Lung microvascular endothelial cell (primary cell): ENCODE results near the gene NDUFB8. TPM values are rescaled to one million over a fixed set of nuclear protein-coding genes. Genes with fewer than 3 reads are reported as not detected.

Experiments
- DNase-seq, 2 donors: peaks; one replicate each; pipeline versions ENCODE4 v3.0.0 to v3.0.0-alpha.2; 2010; ENCODE audit warnings: low read depth in 2 of 2
- total RNA-seq: library from RNA; depleted of rRNA; stranded (reverse); fragments of >200 nt; gene quantifications from 2 replicates; pipeline ENCODE4 v1.2.1, GENCODE V29; 2014

Gene NDUFB8
- total RNA-seq, 1 donor from 2014 or later, result 152 TPM

DNA sequence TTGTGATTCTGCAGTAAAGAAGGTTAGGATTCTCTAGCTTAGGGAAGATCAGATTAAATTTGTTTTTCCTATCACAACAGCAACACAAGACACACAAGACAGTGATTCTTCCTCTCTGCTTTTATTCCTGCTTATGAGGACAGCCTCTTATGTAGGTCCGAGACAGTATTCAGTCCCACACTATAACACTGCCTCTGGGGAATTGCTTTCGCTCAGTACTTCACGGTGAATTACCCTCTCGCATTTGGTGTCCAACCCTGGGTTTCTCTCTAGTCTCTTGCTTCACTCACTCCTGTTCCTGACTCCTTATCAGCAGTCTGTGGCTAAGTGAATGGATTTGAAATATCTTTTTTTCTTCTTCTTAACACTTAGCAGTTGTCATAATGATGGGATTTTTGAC, 7.8 kb upstream of the NDUFB8 start:
- DNase-seq, result no peak

DNA sequence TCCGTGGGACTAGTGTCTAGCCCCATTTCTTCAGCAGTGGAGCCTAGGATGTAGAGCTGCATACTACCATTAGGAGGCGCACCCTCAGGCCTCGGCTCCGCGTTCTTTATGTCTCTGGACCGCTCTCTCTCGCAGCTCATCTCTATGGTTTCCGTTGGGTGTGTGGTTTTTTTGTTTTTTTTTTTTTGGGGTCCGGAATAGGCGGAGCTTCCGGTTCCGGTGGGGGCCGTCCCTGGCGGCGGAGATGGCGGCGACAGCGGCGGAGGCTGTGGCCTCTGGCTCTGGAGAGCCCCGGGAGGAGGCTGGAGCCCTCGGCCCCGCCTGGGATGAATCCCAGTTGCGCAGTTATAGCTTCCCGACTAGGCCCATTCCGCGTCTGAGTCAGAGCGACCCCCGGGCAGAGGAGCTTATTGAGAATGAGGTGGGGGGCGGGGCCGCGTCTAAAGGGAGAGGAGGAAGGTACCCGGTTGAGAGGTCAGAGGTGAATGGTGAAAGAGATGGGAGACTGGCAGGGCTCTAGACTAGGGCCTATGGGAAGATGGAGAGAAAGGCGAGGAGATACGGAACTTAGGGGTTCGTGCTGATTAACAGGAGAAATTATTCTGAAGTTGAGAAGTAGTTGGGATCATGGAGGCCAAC, 6.2 kb upstream of the NDUFB8 start, which contains the start of gene HIF1AN:
TSS of gene HIF1AN (plus strand) at position 229 of the 639 bp plus-strand sequence. CDS start at position 245, 16 bp downstream.
- DNase-seq, result peak; percentile 96

DNA sequence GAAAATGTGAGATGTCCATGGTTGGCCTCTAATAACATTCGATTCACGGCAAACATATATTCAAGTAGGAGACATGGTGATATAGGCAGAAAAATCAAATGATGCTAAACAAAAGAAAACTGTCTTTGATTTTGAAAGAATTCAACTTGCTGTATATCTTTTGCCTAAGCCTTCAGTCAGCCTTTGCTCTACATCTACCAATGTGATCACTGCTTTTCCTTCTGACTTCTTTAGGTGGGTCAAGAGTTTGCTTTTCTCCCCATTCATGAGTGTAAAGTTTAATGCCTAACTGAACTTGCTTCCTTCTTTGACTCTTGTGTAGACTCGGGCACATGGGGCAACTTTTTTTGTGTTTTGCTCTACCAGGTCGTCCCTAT, 5.7 kb upstream of the NDUFB8 start:
- no peak for DNase-seq

DNA sequence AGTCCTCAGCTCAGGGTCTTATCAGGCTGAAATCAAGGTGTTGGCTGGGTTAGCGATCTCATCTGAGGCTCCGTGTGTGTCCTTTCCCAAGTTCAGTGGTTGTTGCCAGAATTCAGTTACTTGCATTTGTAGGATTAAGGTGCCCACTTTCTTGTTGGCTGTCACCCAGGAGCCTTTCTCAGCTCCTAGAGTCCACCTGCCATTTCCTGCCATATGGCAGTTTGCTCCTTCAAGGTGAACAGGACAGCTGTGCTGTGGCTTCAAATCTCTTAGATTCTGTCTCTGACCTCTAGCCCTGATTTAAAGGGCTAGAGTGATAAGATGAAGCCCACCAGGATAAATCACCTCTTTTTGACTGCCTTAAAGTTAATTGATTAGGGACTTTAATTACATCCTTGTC, 5.1 kb upstream of the NDUFB8 start:
- no peak for DNase-seq

DNA sequence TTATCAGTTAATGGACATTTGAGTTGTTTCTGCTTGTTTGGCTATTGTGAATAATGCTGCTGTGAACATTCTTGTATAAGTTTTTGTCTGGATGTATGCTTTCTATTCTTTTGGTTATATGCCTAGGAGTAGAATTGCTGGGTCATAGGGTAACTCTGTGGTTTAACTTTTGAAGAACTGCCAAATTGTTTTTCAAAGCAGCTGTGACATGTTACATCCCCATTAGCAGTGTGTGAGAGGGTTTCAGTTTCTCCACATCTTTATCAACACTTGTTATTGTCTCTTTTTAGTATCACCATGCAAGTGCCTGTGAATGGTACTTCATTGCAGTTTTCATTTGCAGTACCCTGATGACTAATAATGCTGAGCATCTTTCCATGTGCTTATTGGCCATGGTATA, 2.1 kb upstream of the NDUFB8 start:
- no peak for DNase-seq

DNA sequence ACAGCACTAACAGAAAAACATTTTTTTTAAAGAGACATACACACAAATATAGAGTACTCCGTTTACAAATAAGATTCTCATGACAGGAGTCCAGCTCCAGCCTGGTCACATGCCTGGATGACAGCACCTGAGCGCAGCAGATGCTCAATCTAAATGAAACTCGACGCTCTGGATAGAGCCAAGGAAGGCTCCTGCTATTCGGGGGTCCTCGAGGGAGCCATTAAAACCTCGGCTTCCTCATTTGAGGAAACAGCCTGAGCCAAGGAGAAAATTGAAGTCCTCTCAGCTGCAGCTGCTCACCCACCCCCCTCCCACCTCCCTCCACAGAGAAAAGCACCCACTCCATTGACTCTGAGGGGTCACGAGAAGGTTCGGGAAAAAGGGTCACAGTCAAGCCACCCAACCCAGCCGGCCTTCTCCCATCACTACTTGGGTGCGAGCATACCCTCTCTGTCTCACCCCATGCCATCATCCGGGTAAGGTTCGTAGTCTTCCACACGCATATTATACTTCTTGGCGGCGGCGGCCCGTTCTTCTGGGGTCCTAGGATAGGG, 673 bp downstream of the NDUFB8 start:
- DNase-seq, result peak; percentile 27

DNA sequence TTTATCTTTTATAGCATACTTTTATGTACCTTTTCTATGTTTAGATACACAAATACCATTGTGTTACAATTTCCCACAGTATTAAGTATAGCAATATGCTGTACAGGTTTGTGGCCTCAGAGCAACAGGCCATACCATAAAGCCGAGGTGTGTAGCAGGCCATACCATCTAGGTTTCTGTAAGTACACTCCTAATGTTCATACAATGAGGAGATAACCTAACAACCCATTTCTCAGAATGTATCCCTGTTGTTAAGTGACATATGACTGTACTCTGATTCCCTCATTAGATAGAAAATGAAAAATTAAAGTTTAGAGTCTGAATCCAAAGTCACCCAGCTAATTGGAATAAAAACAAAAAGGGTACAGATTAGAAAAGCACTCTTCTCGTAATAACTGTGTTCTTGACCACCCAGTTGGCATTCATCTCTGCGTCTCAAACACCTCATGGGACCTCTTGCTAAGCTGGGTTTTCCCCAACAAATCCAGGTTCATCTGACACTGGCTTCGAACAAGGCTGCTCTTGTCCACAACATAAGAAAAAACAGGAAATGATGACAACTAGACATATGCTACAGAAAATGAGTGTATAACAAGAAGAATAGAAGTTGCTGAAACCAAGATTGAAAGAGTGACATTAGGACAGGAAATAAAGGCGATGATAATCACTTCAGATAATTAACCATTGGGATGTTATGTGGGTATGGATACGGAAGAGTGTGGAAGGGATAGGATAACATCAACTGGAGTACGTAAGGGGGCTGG, 1.4 kb downstream of the NDUFB8 start:
- peak; percentile 16 to 61 for DNase-seq

DNA sequence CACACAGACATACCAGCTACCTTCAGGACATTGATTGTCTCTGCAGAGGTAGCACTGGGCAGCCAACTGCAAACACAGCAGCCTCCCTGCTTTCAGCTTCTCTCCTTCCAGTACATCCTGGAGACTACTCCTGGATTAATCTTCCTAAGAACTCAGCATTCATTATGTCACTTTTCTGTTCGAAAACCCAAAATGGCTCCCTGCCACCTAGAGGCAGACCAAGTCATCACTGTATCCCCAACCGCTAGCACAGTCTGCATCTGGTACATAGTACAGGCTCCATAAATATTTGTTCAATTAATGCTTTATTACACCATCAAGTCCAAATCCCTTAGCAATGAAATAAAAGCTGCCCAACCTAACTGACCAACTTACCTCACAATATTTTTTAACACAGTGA, 5.0 kb downstream of the NDUFB8 start:
- no peak for DNase-seq

DNA sequence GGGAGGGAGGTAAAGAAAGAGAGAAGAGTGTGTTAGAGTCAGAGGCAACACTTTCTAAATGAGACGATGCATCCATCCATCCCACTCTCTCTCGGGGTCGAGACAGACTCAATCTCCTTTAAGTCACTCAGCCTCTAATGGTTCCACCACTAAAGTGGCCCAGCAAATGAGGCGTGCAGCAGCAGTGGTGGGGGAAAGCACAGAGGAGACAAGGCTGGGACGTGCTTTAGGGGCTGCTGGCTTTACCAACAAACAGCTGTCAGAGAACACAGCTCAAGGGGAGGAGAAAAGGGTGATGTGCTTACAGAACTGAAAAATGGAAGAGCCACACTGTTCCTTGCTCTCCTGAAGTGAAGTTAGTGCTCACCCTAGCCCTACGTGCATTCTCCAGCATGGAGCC, 5.5 kb downstream of the NDUFB8 start:
- no peak for DNase-seq

DNA sequence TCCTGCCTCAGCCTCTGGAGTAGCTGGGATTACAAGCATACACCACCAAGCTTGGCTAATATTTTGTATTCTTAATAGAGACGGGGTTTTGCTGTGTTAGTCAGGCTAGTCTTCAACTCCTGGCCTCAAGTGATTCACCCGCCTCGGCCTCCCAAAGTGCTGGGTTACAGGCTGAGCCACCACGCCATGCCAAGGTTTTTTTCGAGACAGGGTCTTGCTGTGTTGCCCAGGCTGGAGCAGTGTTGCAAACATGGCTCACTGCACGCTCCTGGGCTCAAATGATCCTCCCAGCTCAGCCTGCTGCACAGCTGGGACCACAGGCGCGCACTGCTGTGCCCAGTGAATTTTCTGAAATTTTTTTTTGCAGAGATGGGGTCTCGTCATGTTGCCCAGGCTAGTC, 6.7 kb downstream of the NDUFB8 start:
- no peak for DNase-seq

DNA sequence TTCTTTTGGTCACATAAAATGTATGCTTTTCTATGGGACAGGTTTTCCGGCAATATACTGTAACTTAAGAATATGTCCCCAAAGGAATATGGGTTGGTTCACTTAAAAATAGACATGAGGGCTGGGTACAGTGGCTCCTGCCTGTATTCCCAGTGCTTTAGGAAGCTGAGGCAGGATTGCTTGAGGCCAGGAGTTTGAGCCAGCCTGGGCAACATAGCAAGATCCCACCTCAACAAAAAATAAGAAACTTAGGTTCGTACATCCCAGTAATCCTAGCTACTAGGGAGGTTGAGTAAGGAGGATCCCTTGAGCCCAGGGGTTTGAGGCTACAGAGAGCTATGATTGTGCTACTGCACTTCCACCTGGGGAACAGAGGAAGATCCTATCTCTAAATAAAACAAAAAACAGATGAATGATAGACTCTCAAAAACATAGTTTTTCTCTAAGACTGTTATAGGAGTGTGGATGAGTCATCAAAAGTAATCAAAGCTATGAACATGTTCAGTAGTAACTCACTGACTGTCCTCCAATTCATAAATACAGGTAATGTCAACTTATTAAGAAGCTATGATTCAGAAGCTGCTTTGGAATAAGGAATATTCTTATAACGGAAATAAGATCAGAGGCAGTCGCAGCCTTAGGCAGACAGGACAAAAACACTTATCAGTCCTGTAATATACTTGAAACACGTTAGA, 7.4 kb downstream of the NDUFB8 start:
- no peak for DNase-seq

DNA sequence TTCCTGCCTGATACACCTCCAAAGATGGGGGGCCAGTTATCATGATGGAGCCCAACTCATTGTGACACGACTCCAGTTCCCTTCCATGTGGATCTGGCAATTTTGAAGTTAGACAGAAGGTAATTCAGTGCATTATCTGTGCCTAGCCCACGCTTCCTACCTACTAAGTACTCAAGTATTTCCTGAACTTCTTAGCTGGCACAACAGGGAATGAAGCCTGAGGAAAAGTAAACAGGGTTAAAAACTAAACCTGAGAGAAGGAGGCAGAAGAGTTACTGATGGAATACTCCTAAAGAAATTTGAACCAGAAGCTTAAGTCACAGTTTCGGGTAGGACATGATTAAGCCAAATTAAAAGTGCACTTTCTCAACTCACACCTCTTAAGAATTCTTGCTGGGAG, 8.9 kb downstream of the NDUFB8 start:
- peak in 1 of 2 donors; percentile 41 for DNase-seq

DNA sequence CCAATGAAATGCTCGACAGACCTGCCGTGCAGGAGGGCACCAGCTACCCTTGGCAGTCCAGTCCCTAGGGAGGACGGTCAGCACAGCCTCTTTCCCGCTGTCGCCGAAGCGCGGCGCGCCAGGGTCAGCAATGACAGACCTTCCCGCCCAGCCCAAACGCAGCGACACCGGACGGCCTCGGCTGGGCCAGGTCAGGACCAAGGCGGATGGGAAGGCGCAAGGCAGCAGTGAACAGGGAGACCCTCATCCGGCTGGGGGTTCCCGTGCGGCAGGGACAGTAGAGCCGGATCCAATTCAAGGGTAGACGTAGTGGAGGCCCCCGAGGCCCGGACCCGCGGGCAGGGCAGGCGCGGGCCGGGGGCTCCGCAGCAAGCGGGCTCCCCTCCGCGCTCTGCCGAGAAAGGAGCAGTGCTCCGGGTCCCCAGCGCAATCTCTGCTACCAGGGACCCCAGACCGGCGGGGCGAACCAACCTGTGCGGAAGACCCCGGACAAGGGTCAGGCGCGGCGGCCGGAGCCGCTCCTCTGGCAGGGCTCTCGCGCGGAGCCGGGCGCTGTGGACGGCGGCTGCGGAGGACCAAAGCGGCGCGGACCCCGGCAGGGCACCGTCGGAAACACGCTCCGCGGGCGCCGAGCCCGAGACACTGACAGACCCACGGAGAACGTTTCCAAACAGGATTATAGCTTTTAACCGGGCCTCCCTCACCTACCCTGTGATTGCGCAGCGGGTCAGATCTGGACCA, 10.2 kb downstream of the NDUFB8 start, which contains the start of gene SEC31B:
TSS of gene SEC31B (minus strand) at position 551 of the 741 bp plus-strand sequence. CDS start 2,909 bp downstream, outside the sequence.
- peak; percentile 18 to 59 for DNase-seq

DNA sequence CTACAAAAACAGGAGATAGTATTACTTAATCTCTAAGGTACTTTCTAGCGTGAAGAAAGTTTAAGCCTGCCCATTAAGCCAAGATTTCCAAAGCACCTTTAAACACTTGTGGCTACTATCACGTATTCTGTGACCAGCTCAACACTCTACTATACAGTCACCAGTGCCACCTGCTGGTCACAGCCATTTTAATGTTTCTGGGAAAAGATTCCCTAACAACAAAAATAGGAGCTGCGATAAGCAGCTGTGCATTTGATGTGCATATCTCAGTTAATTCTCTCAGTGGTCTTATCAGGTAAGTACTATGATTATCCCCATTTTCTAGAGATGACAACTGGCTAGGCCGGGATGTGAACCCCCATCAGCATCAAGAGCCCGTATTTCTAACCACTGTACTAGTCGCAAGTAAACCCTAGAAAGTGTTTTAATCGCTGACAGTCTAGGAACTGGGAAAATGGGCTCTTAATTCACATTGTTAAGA, 10.9 kb downstream of the NDUFB8 start:
- peak; percentile 66 to 76 for DNase-seq

DNA sequence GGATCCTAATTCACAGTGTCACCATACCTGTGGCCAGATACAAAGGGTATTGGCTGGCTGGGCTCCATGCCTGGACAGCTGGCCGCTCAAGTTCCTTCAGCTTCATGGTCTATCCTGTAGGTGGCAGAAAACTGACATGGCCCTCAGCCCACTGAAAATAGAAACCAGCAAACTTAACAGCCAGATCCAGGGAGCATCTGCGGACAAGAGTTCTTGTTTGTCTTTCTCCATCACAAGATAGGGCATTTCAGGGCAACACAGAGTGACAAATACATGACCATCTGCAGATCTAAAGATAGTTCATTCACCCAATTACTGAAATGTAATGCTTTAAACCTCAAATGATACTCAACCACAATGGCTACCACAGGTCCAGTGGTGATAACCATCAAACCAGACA, 12.8 kb downstream of the NDUFB8 start:
- peak; percentile 20 to 40 for DNase-seq

DNA sequence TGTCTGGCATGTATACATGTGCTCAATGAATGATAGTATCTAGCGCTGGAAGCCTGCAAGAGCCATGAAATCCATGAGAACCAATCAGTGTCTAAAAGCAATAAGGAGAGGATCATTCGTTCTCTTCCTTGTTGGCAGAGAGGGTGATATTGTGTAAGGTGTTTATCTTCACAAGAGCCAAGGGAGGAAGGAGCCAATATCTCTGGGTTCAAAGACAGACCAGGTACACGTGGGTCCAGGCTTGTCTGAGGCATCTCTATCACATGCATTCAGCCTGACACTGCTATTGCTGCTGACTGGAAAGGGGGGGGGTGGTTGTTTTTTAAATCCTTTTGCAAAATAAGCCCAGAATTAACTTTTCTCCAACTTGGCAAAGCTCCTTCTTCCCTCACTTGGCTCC, 14.1 kb downstream of the NDUFB8 start:
- no peak for DNase-seq

DNA sequence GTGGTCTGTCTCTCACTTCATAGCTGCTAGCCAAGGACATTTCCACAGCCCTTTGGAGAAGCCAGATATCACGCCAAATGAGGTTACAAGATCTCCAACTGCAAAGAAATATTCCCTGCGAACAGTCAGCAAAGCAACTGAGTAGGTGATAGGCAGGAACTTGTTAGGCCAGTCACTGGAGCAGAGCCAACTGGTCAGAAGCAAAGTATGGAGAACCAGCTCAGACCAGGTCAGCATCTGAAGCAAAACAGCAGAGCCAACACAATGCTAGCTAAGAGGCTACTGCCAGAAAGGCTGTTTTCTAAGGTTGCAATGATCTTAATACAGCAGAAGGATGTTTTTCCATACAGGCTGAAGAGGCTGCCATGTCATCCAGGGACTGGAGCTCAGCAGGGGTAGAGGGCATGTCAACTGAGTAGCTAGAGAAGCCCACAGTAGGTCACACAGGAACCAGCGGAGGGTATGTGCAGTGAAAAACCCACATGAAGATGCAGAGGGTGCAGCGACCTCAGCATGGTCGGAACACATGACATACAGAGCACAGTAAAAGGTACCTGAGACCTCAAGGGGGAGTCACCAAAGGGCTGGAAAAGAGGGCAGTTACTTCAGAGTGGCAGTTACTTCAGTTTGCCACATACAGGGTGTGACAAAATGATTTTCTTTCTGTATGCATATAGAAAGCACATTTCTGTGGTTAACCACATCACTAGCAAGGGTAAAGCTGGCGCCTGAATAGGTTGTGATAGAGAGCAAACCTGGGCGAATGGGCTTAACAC, 18.9 kb downstream of the NDUFB8 start:
- no peak for DNase-seq

DNA sequence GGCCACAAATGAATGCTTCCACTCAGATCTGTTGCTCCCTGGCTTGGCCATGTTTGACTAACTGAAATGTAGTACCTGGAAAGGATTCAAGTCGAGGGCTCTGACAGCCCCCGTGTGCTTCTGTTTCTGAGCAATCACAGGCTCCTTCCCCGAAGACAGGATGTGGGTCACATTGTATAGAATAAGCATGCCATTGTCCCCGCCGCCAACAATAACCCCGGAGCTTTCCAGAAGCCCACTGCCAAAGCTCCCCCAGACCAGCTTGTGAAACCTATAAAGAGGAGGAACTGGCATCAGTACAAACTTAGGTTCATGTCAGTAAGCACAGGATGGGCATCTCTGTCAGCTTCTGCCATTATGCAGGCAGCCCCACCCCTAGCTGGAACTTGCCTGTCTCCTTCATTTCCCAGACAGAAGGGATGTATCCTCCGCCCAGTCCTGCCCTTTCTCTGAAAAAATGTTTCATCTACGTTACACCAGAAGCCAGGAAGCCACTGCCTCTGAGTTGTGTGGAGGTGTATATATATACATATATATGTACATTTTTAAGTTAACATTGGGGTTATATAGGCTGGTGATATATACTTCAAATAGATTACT, 20.3 kb downstream of the NDUFB8 start:
- DNase-seq, result no peak

DNA sequence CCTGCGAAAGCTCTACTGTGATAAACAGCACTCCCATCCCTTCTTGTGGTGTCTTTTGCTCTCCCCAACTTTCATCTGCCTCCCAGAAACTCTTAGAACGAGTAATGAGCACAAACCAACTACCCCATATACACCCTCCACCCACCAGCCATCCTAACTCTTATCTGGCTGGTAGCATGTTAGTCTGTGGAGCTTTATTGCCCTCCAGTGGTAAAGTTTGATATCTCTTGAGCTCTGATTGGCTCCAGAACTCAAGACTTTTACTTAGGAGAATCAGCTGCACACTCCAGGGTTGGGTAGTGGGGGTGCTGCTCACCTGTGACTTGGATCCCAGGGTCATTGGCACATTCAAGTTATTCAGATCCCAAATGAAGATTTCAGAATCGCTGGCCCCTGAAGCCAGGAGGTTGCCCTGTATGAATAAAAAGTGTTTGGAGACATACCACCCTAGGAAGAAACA, 20.9 kb downstream of the NDUFB8 start:
- peak; percentile 55 to 67 for DNase-seq

DNA sequence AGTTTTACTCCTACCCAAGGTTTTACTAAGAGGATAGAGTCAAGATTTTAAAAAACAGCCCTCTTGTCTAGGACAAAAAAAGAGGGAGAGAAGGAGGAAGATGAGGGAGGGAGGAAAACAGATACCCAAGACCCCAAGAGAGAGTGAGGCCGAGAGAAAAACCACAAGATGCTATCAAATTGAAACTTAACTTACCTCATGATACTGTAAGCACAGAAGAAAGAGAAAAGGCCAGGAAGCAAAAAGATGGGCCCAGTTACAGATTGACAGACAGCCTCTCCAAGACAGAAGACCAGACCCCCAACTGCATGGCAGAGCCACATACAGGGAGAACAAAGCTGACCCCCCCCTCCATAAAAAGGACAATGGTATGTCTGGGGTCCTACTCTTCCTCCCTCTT, 21.4 kb downstream of the NDUFB8 start:
- DNase-seq, result no peak
